GM12878 (cell line): Measurements from ENCODE around the gene PPP1R36. TPM values are rescaled to one million over a fixed set of nuclear protein-coding genes. Genes with fewer than 3 reads are reported as not detected.

Experiments
- ATAC-seq: fragments of 200-7000 bp; cut with Tn5 transposase; 3 replicates; pipeline ENCODE4 v1.9.1; 2020; ENCODE audit warnings: mild to moderate bottlenecking, moderate library complexity
- BruUV-seq: library from RNA; stranded (reverse); fragments of 400-500 nt; replicated peaks from 2 replicates; lab custom pipeline; 2021; lab: Mats Ljungman, UMichigan
- CTCF ChIA-PET: fragments of 300-600 bp; sonication (Branson Sonifier 250); formaldehyde crosslinking; extraction: SDS; loops from one replicate; lab custom pipeline; 2021; ENCODE audit warnings: inconsistent platforms; lab: Yijun Ruan, JAX
- POLR2A ChIA-PET: fragments of 350-600 bp; formaldehyde crosslinking; extraction: SDS; loops from one replicate; lab custom pipeline; 2021; ENCODE audit warnings: inconsistent platforms; lab: Charles Lee
- RAD21 ChIA-PET: fragments of 300-600 bp; sonication (Branson Sonifier 250); formaldehyde crosslinking; loops from one replicate; lab custom pipeline; 2023; ENCODE audit warnings: antibody characterized with exemption; ENCODE audit not compliant: unreplicated experiment; lab: Charles Lee
- SMC1A ChIA-PET: fragments of 300-600 bp; sonication (Branson Sonifier 250); formaldehyde crosslinking; loops from one replicate; lab custom pipeline; 2023; ENCODE audit not compliant: unreplicated experiment, uncharacterized antibody; lab: Charles Lee
- DNase-seq: peaks from one replicate; pipeline ENCODE4 v3.0.0-alpha.2; 2011; ENCODE audit warnings: low read depth, low spot score
- FAIRE-seq: peaks from 3 replicates; lab custom pipeline; 2011; peaks lifted over from hg19 to GRCh38; lab: Jason Lieb, UNC
- H2AFZ ChIP-seq: 2 replicates; pipeline ENCODE4 v1.6.0; 2011; ENCODE audit warnings: low read depth, low read length, control low read depth; ENCODE audit not compliant: control insufficient read depth
- H3K27ac ChIP-seq: 2 replicates; pipeline ENCODE4 v1.5.1; 2011; ENCODE audit warnings: control low read depth; ENCODE audit not compliant: control insufficient read depth, insufficient read depth
- H3K27me3 ChIP-seq, 2 experiments: replicated peaks in 1 of 2; 2 replicates each; pipeline versions ENCODE4 v1.6.0 to v1.6.1; 2011; ENCODE audit warnings: low read length in 1 of 2; ENCODE audit not compliant: control insufficient read depth in 2 of 2, insufficient read depth in 2 of 2
- H3K36me3 ChIP-seq, 2 experiments: 2 replicates each; pipeline ENCODE4 v1.5.1; 2011; ENCODE audit warnings: low read length in 1 of 2; ENCODE audit not compliant: control insufficient read depth in 2 of 2, insufficient read depth in 2 of 2
- H3K4me1 ChIP-seq: 2 replicates; pipeline ENCODE4 v1.6.1; 2011; ENCODE audit warnings: mild to moderate bottlenecking, low read length, moderate library complexity, mixed read lengths; ENCODE audit not compliant: control insufficient read depth, insufficient read depth
- H3K4me2 ChIP-seq: 2 replicates; pipeline ENCODE4 v1.6.0; 2011; ENCODE audit warnings: control low read depth; ENCODE audit not compliant: control insufficient read depth, insufficient read depth
- H3K4me3 ChIP-seq: fragments of 200-600 bp; sonication (generic); 2 replicates; pipeline ENCODE4 v1.5.1; 2016
- H3K79me2 ChIP-seq: 2 replicates; pipeline ENCODE4 v1.6.0; 2011; ENCODE audit warnings: low read length; ENCODE audit not compliant: control insufficient read depth, insufficient read depth
- H3K9ac ChIP-seq: 2 replicates; pipeline ENCODE4 v1.8.0; 2011; ENCODE audit warnings: low read length, control low read depth, mixed read lengths; ENCODE audit not compliant: control insufficient read depth, insufficient read depth
- H3K9me3 ChIP-seq: replicated peaks from 3 replicates; pipeline ENCODE4 v1.5.1; 2011; ENCODE audit warnings: mild to moderate bottlenecking, low read length; ENCODE audit not compliant: control insufficient read depth, insufficient read depth
- H4K20me1 ChIP-seq: 2 replicates; pipeline ENCODE4 v1.6.0; 2011; ENCODE audit not compliant: control insufficient read depth, insufficient read depth
- DPF2 ChIP-seq: fragments of 450-650 bp; IDR thresholded peaks from 2 replicates; pipeline ENCODE4 v1.6.1; 2017; ENCODE audit warnings: mild to moderate bottlenecking
- HDAC6 ChIP-seq: fragments of 200-600 bp; sonication (generic); IDR thresholded peaks from one replicate; pipeline ENCODE4 v1.8.0; 2017; ENCODE audit warnings: antibody characterized with exemption; ENCODE audit not compliant: unreplicated experiment
- NR2C1 ChIP-seq: fragments of 450-650 bp; IDR thresholded peaks from 2 replicates; pipeline ENCODE4 v1.6.1; 2017; ENCODE audit warnings: antibody characterized with exemption, mild to moderate bottlenecking, moderate library complexity
- RB1 ChIP-seq: fragments of 450-650 bp; formaldehyde crosslinking; IDR thresholded peaks from 2 replicates; pipeline ENCODE4 v1.6.1; 2017; ENCODE audit warnings: mild to moderate bottlenecking, borderline replicate concordance
- RUNX3 ChIP-seq: IDR thresholded peaks from 2 replicates; pipeline ENCODE4 v1.6.1; 2012; ENCODE audit warnings: low read length, inconsistent platforms
- SIX5 ChIP-seq: IDR thresholded peaks from 2 replicates; pipeline ENCODE4 v1.6.1; 2011; ENCODE audit warnings: mild to moderate bottlenecking, low read depth, low read length, moderate library complexity; ENCODE audit not compliant: severe bottlenecking
- TCF7 ChIP-seq: IDR thresholded peaks from 2 replicates; pipeline ENCODE4 v1.6.1; 2014; ENCODE audit warnings: antibody characterized with exemption, borderline replicate concordance
- YY1 ChIP-seq: IDR thresholded peaks from 2 replicates; pipeline ENCODE4 v1.6.1; 2011; ENCODE audit warnings: low read depth, mild to moderate bottlenecking, low read length
- ZNF24 ChIP-seq: fragments of 450-650 bp; IDR thresholded peaks from 2 replicates; pipeline ENCODE4 v1.6.1; 2017; ENCODE audit warnings: antibody characterized with exemption, mild to moderate bottlenecking
- ZNF622 ChIP-seq: fragments of 450-650 bp; IDR thresholded peaks from 2 replicates; pipeline ENCODE4 v1.6.1; 2017; ENCODE audit warnings: mild to moderate bottlenecking, inconsistent platforms
- whole genome bisulfite sequencing: methylation state at CpG from one replicate; pipeline ENCODE4 v1.1.6; 2016; ENCODE audit warnings: low lambda C conversion rate; ENCODE audit not compliant: insufficient replicate concordance, insufficient coverage; ENCODE audit errors: missing lambda C conversion rate; 5-methylcytosine and 5-hydroxymethylcytosine counted together
- in situ Hi-C: fragments of 300-500 bp; cut with MboI; formaldehyde crosslinking; loops from 9 replicates; pipeline ENCODE4 v1.14.3; 2018; ENCODE audit warnings: mixed read lengths
- intact Hi-C: fragments of 100-400 bp; cut with micrococcal nuclease; formaldehyde crosslinking; loops from one replicate; pipeline ENCODE4 v1.14.2; 2022; ENCODE audit not compliant: unreplicated experiment
- polyA plus RNA-seq, 11 experiments: library from polyadenylated mRNA; depleted of rRNA in 4 of 11; unstranded in 6 of 11; stranded (reverse) in 5 of 11; fragments of >200 nt; fragmentation: Nextera tagmentation in 4 of 11; fragmentation: Illumina TruSeq in 1 of 11; extraction: Ambion mirVana in 4 of 11; extraction: Trizol in 1 of 11; gene quantifications; 1 replicate in 1 of 11; 2 replicates in 10 of 11; pipeline versions ENCODE4 v1.2.1 to v1.2.3, GENCODE V29; 2011 to 2016; ENCODE audit warnings: inconsistent platforms in 2 of 11, missing spikeins in 2 of 11, low read depth in 1 of 11
- total RNA-seq, 4 experiments: library from RNA; depleted of rRNA in 3 of 4; stranded (reverse); fragments of >200 nt in 3 of 4; fragmentation: Illumina TruSeq in 1 of 4; extraction: Trizol in 1 of 4; gene quantifications; 2 replicates each; pipeline versions ENCODE4 v1.2.1 to v1.2.3, GENCODE V29; 2013 to 2021
- TF ChIP-seq, protein P1 (sequence below): IDR thresholded peaks from 2 replicates; pipeline ENCODE4 v1.6.1; 2012; ENCODE audit warnings: improper control_type of control experiment, low read depth, low read length; ENCODE audit not compliant: insufficient replicate concordance
- TF ChIP-seq, protein P2 (sequence below): fragments of 450-650 bp; IDR thresholded peaks from 2 replicates; pipeline ENCODE4 v1.6.1; 2016; ENCODE audit warnings: mild to moderate bottlenecking

PPP1R36 gene
- total and polyA plus RNA-seq, 10 of the 15 experiments (the other 5 are each of a cell fraction or from before 2014, with no cell fraction given), result 0.12 to 0.13 TPM; not detected in 8

DNA sequence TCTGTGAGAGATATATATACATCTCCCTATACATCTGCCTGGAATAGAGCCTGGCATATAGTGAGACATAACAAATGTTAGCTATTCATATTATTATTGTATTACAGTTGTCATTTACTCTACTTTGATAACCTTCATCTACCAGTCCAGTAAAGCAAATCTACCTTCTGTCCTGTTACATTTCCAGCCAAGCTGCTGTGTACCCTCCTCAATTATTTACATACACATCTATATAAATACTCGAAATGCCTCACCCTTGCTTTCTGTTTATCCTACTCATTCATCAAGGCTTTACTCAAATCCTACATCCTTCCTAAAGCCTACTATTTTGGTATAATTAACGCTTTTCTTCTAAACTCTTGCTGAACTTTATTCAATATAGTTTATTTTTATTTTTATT, 36.5 kb upstream of the PPP1R36 start:
- SMC1A ChIA-PET, result interaction anchor here (3.1 kb wide), 1 partner anchor 11 kb away, joined by 14 read pairs; no protein-coding TSS in a partner anchor
- no peaks in the 10 kb centered on the region for H3K27me3 ChIP-seq
- H3K4me2 ChIP-seq, result no peak overlapping the region
- ATAC-seq, result no peak
- H3K27ac ChIP-seq, result no peak overlapping the region
- in situ Hi-C loops (no loop called here), intact Hi-C loops (no loop called here)
- WGBS, result 16% methylated on average over 2 of the region's 2 CpGs
- peaks cover 0 to 11% of the 10 kb centered on the region in 2 experiments; a peak in 3 of 4 replicates for H3K36me3 ChIP-seq
- FAIRE-seq, result no peak
- no peak for DNase-seq
- CTCF ChIA-PET, result interaction anchor here (0.6 to 1.7 kb wide), 5 partner anchors 16 to 124 kb away, joined by 3 to 4 read pairs (median 3); no protein-coding TSS in a partner anchor
- H3K9me3 ChIP-seq, result no peaks in the 10 kb centered on the region
- no peak overlapping the region for H2AFZ ChIP-seq
- BruUV-seq, result no TSS peak
- peaks cover 5% of the 10 kb centered on the region for H4K20me1 ChIP-seq
- RAD21 ChIA-PET, result no interaction called here
- H3K4me1 ChIP-seq, result peaks cover 27% of the 10 kb centered on the region
- TF ChIP-seq YY1 (no peak), TCF7 (no peak), ZNF24 (no peak), DPF2 (no peak), ZNF622 (no peak), RB1 (no peak), NR2C1 (no peak), RUNX3 (no peak), HDAC6 (no peak), SIX5 (no peak)
- TF ChIP-seq, protein P1, sequence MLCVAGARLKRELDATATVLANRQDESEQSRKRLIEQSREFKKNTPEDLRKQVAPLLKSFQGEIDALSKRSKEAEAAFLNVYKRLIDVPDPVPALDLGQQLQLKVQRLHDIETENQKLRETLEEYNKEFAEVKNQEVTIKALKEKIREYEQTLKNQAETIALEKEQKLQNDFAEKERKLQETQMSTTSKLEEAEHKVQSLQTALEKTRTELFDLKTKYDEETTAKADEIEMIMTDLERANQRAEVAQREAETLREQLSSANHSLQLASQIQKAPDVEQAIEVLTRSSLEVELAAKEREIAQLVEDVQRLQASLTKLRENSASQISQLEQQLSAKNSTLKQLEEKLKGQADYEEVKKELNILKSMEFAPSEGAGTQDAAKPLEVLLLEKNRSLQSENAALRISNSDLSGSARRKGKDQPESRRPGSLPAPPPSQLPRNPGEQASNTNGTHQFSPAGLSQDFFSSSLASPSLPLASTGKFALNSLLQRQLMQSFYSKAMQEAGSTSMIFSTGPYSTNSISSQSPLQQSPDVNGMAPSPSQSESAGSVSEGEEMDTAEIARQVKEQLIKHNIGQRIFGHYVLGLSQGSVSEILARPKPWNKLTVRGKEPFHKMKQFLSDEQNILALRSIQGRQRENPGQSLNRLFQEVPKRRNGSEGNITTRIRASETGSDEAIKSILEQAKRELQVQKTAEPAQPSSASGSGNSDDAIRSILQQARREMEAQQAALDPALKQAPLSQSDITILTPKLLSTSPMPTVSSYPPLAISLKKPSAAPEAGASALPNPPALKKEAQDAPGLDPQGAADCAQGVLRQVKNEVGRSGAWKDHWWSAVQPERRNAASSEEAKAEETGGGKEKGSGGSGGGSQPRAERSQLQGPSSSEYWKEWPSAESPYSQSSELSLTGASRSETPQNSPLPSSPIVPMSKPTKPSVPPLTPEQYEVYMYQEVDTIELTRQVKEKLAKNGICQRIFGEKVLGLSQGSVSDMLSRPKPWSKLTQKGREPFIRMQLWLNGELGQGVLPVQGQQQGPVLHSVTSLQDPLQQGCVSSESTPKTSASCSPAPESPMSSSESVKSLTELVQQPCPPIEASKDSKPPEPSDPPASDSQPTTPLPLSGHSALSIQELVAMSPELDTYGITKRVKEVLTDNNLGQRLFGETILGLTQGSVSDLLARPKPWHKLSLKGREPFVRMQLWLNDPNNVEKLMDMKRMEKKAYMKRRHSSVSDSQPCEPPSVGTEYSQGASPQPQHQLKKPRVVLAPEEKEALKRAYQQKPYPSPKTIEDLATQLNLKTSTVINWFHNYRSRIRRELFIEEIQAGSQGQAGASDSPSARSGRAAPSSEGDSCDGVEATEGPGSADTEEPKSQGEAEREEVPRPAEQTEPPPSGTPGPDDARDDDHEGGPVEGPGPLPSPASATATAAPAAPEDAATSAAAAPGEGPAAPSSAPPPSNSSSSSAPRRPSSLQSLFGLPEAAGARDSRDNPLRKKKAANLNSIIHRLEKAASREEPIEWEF, result no peak
- TF ChIP-seq, protein P2, sequence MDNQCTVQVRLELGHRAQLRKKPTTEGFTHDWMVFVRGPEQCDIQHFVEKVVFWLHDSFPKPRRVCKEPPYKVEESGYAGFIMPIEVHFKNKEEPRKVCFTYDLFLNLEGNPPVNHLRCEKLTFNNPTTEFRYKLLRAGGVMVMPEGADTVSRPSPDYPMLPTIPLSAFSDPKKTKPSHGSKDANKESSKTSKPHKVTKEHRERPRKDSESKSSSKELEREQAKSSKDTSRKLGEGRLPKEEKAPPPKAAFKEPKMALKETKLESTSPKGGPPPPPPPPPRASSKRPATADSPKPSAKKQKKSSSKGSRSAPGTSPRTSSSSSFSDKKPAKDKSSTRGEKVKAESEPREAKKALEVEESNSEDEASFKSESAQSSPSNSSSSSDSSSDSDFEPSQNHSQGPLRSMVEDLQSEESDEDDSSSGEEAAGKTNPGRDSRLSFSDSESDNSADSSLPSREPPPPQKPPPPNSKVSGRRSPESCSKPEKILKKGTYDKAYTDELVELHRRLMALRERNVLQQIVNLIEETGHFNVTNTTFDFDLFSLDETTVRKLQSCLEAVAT, result no peak
- no peak overlapping the region for H3K9ac ChIP-seq
- no peak overlapping the region for H3K4me3 ChIP-seq
- H3K79me2 ChIP-seq, result peaks cover 93% of the 10 kb centered on the region
- POLR2A ChIA-PET, result interaction anchor here (0.6 kb wide), 2 partner anchors 33 to 72 kb away, joined by 5 to 6 read pairs; no protein-coding TSS in a partner anchor
